GM12878 (cell line): ENCODE measurements around the gene KCTD19. TPM values are rescaled to one million over a fixed set of nuclear protein-coding genes. Genes with fewer than 3 reads are reported as not detected.
A peak's percentile ranks its signal among the peaks of the same experiment; 100 is the strongest.

Source experiments
- ATAC-seq: fragments of 200-7000 bp; cut with Tn5 transposase; 3 replicates; pipeline ENCODE4 v1.9.1; 2020; ENCODE audit warnings: mild to moderate bottlenecking, moderate library complexity
- BruUV-seq: library from RNA; stranded (reverse); fragments of 400-500 nt; replicated peaks from 2 replicates; lab custom pipeline; 2021; lab: Mats Ljungman, UMichigan
- CTCF ChIA-PET: fragments of 300-600 bp; sonication (Branson Sonifier 250); formaldehyde crosslinking; extraction: SDS; loops from one replicate; lab custom pipeline; 2021; ENCODE audit warnings: inconsistent platforms; lab: Yijun Ruan, JAX
- POLR2A ChIA-PET: fragments of 350-600 bp; formaldehyde crosslinking; extraction: SDS; loops from one replicate; lab custom pipeline; 2021; ENCODE audit warnings: inconsistent platforms; lab: Charles Lee
- RAD21 ChIA-PET: fragments of 300-600 bp; sonication (Branson Sonifier 250); formaldehyde crosslinking; loops from one replicate; lab custom pipeline; 2023; ENCODE audit warnings: antibody characterized with exemption; ENCODE audit not compliant: unreplicated experiment; lab: Charles Lee
- SMC1A ChIA-PET: fragments of 300-600 bp; sonication (Branson Sonifier 250); formaldehyde crosslinking; loops from one replicate; lab custom pipeline; 2023; ENCODE audit not compliant: unreplicated experiment, uncharacterized antibody; lab: Charles Lee
- DNase-seq: peaks from one replicate; pipeline ENCODE4 v3.0.0-alpha.2; 2011; ENCODE audit warnings: low read depth, low spot score
- FAIRE-seq: peaks from 3 replicates; lab custom pipeline; 2011; peaks lifted over from hg19 to GRCh38; lab: Jason Lieb, UNC
- H2AFZ ChIP-seq: 2 replicates; pipeline ENCODE4 v1.6.0; 2011; ENCODE audit warnings: low read depth, low read length, control low read depth; ENCODE audit not compliant: control insufficient read depth
- H3K27ac ChIP-seq: 2 replicates; pipeline ENCODE4 v1.5.1; 2011; ENCODE audit warnings: control low read depth; ENCODE audit not compliant: control insufficient read depth, insufficient read depth
- H3K27me3 ChIP-seq, 2 experiments: replicated peaks in 1 of 2; 2 replicates each; pipeline versions ENCODE4 v1.6.0 to v1.6.1; 2011; ENCODE audit warnings: low read length in 1 of 2; ENCODE audit not compliant: control insufficient read depth in 2 of 2, insufficient read depth in 2 of 2
- H3K36me3 ChIP-seq, 2 experiments: 2 replicates each; pipeline ENCODE4 v1.5.1; 2011; ENCODE audit warnings: low read length in 1 of 2; ENCODE audit not compliant: control insufficient read depth in 2 of 2, insufficient read depth in 2 of 2
- H3K4me1 ChIP-seq: 2 replicates; pipeline ENCODE4 v1.6.1; 2011; ENCODE audit warnings: mild to moderate bottlenecking, low read length, moderate library complexity, mixed read lengths; ENCODE audit not compliant: control insufficient read depth, insufficient read depth
- H3K4me2 ChIP-seq: 2 replicates; pipeline ENCODE4 v1.6.0; 2011; ENCODE audit warnings: control low read depth; ENCODE audit not compliant: control insufficient read depth, insufficient read depth
- H3K4me3 ChIP-seq: fragments of 200-600 bp; sonication (generic); 2 replicates; pipeline ENCODE4 v1.5.1; 2016
- H3K79me2 ChIP-seq: 2 replicates; pipeline ENCODE4 v1.6.0; 2011; ENCODE audit warnings: low read length; ENCODE audit not compliant: control insufficient read depth, insufficient read depth
- H3K9ac ChIP-seq: 2 replicates; pipeline ENCODE4 v1.8.0; 2011; ENCODE audit warnings: low read length, control low read depth, mixed read lengths; ENCODE audit not compliant: control insufficient read depth, insufficient read depth
- H3K9me3 ChIP-seq: replicated peaks from 3 replicates; pipeline ENCODE4 v1.5.1; 2011; ENCODE audit warnings: mild to moderate bottlenecking, low read length; ENCODE audit not compliant: control insufficient read depth, insufficient read depth
- H4K20me1 ChIP-seq: 2 replicates; pipeline ENCODE4 v1.6.0; 2011; ENCODE audit not compliant: control insufficient read depth, insufficient read depth
- BACH1 ChIP-seq: fragments of 450-650 bp; IDR thresholded peaks from 2 replicates; pipeline ENCODE4 v1.6.1; 2017; ENCODE audit warnings: mild to moderate bottlenecking, borderline replicate concordance
- BHLHE40 ChIP-seq, 2 experiments: fragments of 450-650 bp in 1 of 2; IDR thresholded peaks; 2 replicates each; pipeline ENCODE4 v1.6.1; 2011 to 2017; ENCODE audit warnings: low read depth in 2 of 2, borderline replicate concordance in 1 of 2, improper control_type of control experiment in 1 of 2, low read length in 1 of 2, mild to moderate bottlenecking in 1 of 2
- ESRRA ChIP-seq: IDR thresholded peaks from 2 replicates; pipeline ENCODE4 v1.6.1; 2012; ENCODE audit warnings: mild to moderate bottlenecking, low read length, improper control_type of control experiment
- PAX5 ChIP-seq: IDR thresholded peaks from 2 replicates; pipeline ENCODE4 v1.6.1; 2011; ENCODE audit warnings: low read depth, low read length, borderline replicate concordance
- POLR2A ChIP-seq: IDR thresholded peaks from 2 replicates; pipeline ENCODE4 v1.6.1; 2011; ENCODE audit warnings: low read depth, mild to moderate bottlenecking, low read length
- SREBF1 ChIP-seq: IDR thresholded peaks from 2 replicates; pipeline ENCODE4 v1.6.1; 2012; ENCODE audit warnings: mild to moderate bottlenecking, low read length
- TBL1XR1 ChIP-seq: IDR thresholded peaks from 2 replicates; pipeline ENCODE4 v1.6.1; 2012; ENCODE audit warnings: low read depth, low read length, improper control_type of control experiment
- ZBED1 ChIP-seq: IDR thresholded peaks from 2 replicates; pipeline ENCODE4 v1.6.1; 2016; ENCODE audit warnings: borderline replicate concordance
- ZNF24 ChIP-seq: fragments of 450-650 bp; IDR thresholded peaks from 2 replicates; pipeline ENCODE4 v1.6.1; 2017; ENCODE audit warnings: antibody characterized with exemption, mild to moderate bottlenecking
- WGBS: methylation state at CpG from one replicate; pipeline ENCODE4 v1.1.6; 2016; ENCODE audit warnings: low lambda C conversion rate; ENCODE audit not compliant: insufficient replicate concordance, insufficient coverage; ENCODE audit errors: missing lambda C conversion rate; 5-methylcytosine and 5-hydroxymethylcytosine counted together
- in situ Hi-C: fragments of 300-500 bp; cut with MboI; formaldehyde crosslinking; loops from 9 replicates; pipeline ENCODE4 v1.14.3; 2018; ENCODE audit warnings: mixed read lengths
- intact Hi-C: fragments of 100-400 bp; cut with micrococcal nuclease; formaldehyde crosslinking; loops from one replicate; pipeline ENCODE4 v1.14.2; 2022; ENCODE audit not compliant: unreplicated experiment
- polyA plus RNA-seq, 11 experiments: library from polyadenylated mRNA; depleted of rRNA in 4 of 11; unstranded in 6 of 11; stranded (reverse) in 5 of 11; fragments of >200 nt; fragmentation: Nextera tagmentation in 4 of 11; fragmentation: Illumina TruSeq in 1 of 11; extraction: Ambion mirVana in 4 of 11; extraction: Trizol in 1 of 11; gene quantifications; 1 replicate in 1 of 11; 2 replicates in 10 of 11; pipeline versions ENCODE4 v1.2.1 to v1.2.3, GENCODE V29; 2011 to 2016; ENCODE audit warnings: inconsistent platforms in 2 of 11, missing spikeins in 2 of 11, low read depth in 1 of 11
- total RNA-seq, 4 experiments: library from RNA; depleted of rRNA in 3 of 4; stranded (reverse); fragments of >200 nt in 3 of 4; fragmentation: Illumina TruSeq in 1 of 4; extraction: Trizol in 1 of 4; gene quantifications; 2 replicates each; pipeline versions ENCODE4 v1.2.1 to v1.2.3, GENCODE V29; 2013 to 2021
- TF ChIP-seq, protein P1 (sequence below): IDR thresholded peaks from 2 replicates; pipeline ENCODE4 v1.6.1; 2011; ENCODE audit warnings: mild to moderate bottlenecking, low read depth, low read length, moderate library complexity; ENCODE audit not compliant: insufficient replicate concordance
- TF ChIP-seq, protein P2 (sequence below): fragments of 450-650 bp; IDR thresholded peaks from 2 replicates; pipeline ENCODE4 v1.6.1; 2017; ENCODE audit warnings: low read depth, mild to moderate bottlenecking, moderate library complexity
- TF ChIP-seq, protein P3 (sequence below): IDR thresholded peaks from 2 replicates; pipeline ENCODE4 v1.6.1; 2012; ENCODE audit warnings: improper control_type of control experiment, low read depth, low read length; ENCODE audit not compliant: insufficient replicate concordance

The KCTD19 gene
- total and polyA plus RNA-seq, 10 of the 15 experiments (the other 5 are each of a cell fraction or from before 2014, with no cell fraction given) = 1.6 to 8.9 (median 3.9) TPM

DNA sequence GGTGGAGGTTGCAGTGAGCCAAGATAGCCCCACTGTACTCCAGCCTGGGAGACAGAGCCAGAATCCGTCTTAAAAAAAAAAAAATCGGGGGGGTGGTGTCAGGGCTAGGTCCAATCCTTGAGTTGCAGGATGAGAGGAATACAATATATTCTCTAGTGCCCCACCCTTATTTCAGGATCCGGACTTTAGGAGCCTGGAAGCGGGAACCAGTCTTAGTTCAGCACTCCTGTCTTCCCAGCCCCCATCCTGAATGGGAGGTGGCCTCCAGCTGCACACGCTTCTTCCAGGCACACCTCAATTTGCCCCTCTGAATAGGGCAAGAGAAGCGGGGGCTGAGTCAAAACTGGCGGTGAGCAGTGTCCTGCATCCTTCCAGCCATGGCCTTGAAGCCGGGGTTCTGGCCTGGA, 80.9 kb downstream of the KCTD19 start (continued):
- TF ChIP-seq, protein P1, sequence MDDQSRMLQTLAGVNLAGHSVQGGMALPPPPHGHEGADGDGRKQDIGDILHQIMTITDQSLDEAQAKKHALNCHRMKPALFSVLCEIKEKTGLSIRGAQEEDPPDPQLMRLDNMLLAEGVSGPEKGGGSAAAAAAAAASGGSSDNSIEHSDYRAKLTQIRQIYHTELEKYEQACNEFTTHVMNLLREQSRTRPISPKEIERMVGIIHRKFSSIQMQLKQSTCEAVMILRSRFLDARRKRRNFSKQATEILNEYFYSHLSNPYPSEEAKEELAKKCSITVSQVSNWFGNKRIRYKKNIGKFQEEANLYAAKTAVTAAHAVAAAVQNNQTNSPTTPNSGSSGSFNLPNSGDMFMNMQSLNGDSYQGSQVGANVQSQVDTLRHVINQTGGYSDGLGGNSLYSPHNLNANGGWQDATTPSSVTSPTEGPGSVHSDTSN = no peak
- TF ChIP-seq BACH1 (no peak), SREBF1 (no peak)

DNA sequence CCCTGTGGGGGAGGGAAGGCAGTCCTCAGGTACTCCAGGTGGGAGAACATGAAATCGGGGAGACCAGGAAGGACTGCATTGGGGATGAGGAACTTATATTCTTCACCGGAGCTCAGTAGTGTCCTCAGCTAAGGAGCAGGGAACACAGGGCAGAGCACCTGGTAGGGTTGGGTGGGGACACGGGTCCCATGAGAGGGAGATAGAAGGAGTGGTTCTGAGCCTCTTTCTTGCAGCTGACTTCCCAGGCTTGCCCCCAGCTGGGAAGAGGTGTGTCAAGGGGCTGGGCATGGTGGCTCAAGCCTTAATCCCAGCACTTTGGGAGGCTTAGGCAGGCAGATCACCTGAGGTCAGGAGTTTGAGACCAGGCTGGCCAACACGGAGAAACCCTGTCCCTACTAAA, 81.4 kb downstream of the KCTD19 start:
- H3K4me3 ChIP-seq = peak overlapping the region; percentile 97
- H3K27me3 ChIP-seq = no peaks in the 10 kb centered on the region; a peak in 1 of 4 replicates
- DNase-seq (no peak), ATAC-seq (no peak), FAIRE-seq (no peak)
- ChIA-PET RAD21 (interaction anchor here (1.0 to 4.6 kb wide), 4 partner anchors 18 to 236 kb away, joined by 3 to 35 read pairs (median 5); partner anchors contain the start of genes ATP6V0D1, PLEKHG4 and TMEM208), CTCF (interaction anchor here (0.8 to 4.9 kb wide), 8 partner anchors 15 to 293 kb away, joined by 3 to 29 read pairs (median 6); partner anchors contain the start of genes FBXL8, NOL3, TMEM208 and TRADD), SMC1A (interaction anchor here (1.1 to 2.1 kb wide), 4 partner anchors 18 to 74 kb away, joined by 3 to 17 read pairs (median 8); partner anchors contain the start of genes E2F4, NOL3 and TMEM208), POLR2A (interaction anchor here (0.7 to 8.0 kb wide), 6 partner anchors 19 to 316 kb away, joined by 3 to 100 read pairs (median 4); partner anchors contain the start of genes FBXL8, TMEM208 and TRADD)
- no TSS peak for BruUV-seq
- peaks cover 39% of the 10 kb centered on the region for H3K79me2 ChIP-seq
- peaks cover 39% of the 10 kb centered on the region for H3K4me1 ChIP-seq
- intact Hi-C loops (no loop called here), in situ Hi-C loops (no loop called here)
- 3% methylated on average over 4 of the region's 4 CpGs for WGBS
- peak overlapping the region; percentile 98 for H3K27ac ChIP-seq
- H3K36me3 ChIP-seq = no peaks in the 10 kb centered on the region; a peak in 1 of 4 replicates
- peak overlapping the region; percentile 99 for H3K4me2 ChIP-seq
- no peaks in the 10 kb centered on the region for H3K9me3 ChIP-seq
- no peaks in the 10 kb centered on the region for H4K20me1 ChIP-seq
- peak overlapping the region; percentile 82 for H3K9ac ChIP-seq
- no peak overlapping the region for H2AFZ ChIP-seq
- TF ChIP-seq ESRRA (no peak), BHLHE40 (IDR thresholded peaks at IDR 0.05; ENCODE audit: borderline replicate concordance in 1 of 2, low read depth in 2 of 2, low read length in 1 of 2) (no peak), POLR2A (no peak), TBL1XR1 (no peak), ZNF24 (no peak), PAX5 (no peak), ZBED1 (no peak)
- TF ChIP-seq, protein P2, sequence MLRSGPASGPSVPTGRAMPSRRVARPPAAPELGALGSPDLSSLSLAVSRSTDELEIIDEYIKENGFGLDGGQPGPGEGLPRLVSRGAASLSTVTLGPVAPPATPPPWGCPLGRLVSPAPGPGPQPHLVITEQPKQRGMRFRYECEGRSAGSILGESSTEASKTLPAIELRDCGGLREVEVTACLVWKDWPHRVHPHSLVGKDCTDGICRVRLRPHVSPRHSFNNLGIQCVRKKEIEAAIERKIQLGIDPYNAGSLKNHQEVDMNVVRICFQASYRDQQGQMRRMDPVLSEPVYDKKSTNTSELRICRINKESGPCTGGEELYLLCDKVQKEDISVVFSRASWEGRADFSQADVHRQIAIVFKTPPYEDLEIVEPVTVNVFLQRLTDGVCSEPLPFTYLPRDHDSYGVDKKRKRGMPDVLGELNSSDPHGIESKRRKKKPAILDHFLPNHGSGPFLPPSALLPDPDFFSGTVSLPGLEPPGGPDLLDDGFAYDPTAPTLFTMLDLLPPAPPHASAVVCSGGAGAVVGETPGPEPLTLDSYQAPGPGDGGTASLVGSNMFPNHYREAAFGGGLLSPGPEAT = no peak
- TF ChIP-seq, protein P3, sequence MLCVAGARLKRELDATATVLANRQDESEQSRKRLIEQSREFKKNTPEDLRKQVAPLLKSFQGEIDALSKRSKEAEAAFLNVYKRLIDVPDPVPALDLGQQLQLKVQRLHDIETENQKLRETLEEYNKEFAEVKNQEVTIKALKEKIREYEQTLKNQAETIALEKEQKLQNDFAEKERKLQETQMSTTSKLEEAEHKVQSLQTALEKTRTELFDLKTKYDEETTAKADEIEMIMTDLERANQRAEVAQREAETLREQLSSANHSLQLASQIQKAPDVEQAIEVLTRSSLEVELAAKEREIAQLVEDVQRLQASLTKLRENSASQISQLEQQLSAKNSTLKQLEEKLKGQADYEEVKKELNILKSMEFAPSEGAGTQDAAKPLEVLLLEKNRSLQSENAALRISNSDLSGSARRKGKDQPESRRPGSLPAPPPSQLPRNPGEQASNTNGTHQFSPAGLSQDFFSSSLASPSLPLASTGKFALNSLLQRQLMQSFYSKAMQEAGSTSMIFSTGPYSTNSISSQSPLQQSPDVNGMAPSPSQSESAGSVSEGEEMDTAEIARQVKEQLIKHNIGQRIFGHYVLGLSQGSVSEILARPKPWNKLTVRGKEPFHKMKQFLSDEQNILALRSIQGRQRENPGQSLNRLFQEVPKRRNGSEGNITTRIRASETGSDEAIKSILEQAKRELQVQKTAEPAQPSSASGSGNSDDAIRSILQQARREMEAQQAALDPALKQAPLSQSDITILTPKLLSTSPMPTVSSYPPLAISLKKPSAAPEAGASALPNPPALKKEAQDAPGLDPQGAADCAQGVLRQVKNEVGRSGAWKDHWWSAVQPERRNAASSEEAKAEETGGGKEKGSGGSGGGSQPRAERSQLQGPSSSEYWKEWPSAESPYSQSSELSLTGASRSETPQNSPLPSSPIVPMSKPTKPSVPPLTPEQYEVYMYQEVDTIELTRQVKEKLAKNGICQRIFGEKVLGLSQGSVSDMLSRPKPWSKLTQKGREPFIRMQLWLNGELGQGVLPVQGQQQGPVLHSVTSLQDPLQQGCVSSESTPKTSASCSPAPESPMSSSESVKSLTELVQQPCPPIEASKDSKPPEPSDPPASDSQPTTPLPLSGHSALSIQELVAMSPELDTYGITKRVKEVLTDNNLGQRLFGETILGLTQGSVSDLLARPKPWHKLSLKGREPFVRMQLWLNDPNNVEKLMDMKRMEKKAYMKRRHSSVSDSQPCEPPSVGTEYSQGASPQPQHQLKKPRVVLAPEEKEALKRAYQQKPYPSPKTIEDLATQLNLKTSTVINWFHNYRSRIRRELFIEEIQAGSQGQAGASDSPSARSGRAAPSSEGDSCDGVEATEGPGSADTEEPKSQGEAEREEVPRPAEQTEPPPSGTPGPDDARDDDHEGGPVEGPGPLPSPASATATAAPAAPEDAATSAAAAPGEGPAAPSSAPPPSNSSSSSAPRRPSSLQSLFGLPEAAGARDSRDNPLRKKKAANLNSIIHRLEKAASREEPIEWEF = no peak
